Parathyroid adenoma (tissue), 2 donors: ENCODE results near the gene HOXB7.
A peak's percentile ranks its signal among the peaks of the same experiment; 100 is the strongest.

ENCODE experiments used
- H2AFZ ChIP-seq: fragments of 300-600 bp; sonication (generic); one replicate; pipeline ENCODE4 v1.7.0; 2017; ENCODE audit warnings: antibody characterized with exemption, mild to moderate bottlenecking
- H3K27ac ChIP-seq: fragments of 300-600 bp; sonication (generic); one replicate; pipeline ENCODE4 v1.7.0; 2017
- H3K27me3 ChIP-seq: fragments of 300-600 bp; sonication (generic); one replicate; pipeline ENCODE4 v1.7.0; 2017; ENCODE audit warnings: low read length; ENCODE audit not compliant: control insufficient read depth, insufficient read depth
- H3K36me3 ChIP-seq: fragments of 300-600 bp; sonication (generic); one replicate; pipeline ENCODE4 v1.7.0; 2017; ENCODE audit warnings: low read length; ENCODE audit not compliant: control insufficient read depth, insufficient read depth
- H3K4me1 ChIP-seq: fragments of 300-600 bp; sonication (generic); one replicate; pipeline ENCODE4 v1.7.0; 2017; ENCODE audit warnings: control low read depth
- H3K4me2 ChIP-seq: fragments of 300-600 bp; sonication (generic); one replicate; pipeline ENCODE4 v1.7.0; 2017; ENCODE audit warnings: low read length
- H3K4me3 ChIP-seq: fragments of 300-600 bp; sonication (generic); one replicate; pipeline ENCODE4 v1.7.0; 2017; ENCODE audit warnings: low read depth, low read length
- H3K79me2 ChIP-seq: fragments of 300-600 bp; sonication (generic); one replicate; pipeline ENCODE4 v1.7.0; 2017; ENCODE audit warnings: control low read depth
- H3K9ac ChIP-seq: fragments of 300-600 bp; sonication (generic); one replicate; pipeline ENCODE4 v1.7.0; 2017; ENCODE audit warnings: mild to moderate bottlenecking
- H3K9me3 ChIP-seq: fragments of 300-600 bp; sonication (generic); one replicate; pipeline ENCODE4 v1.7.0; 2017; ENCODE audit warnings: low read length; ENCODE audit not compliant: control insufficient read depth
- CTCF ChIP-seq: fragments of 300-600 bp; sonication (generic); IDR thresholded peaks from one replicate; pipeline ENCODE4 v1.7.0; 2017; ENCODE audit warnings: antibody characterized with exemption, mild to moderate bottlenecking
- donor health status: primary hyperparathyroidism.

Gene HOXB7

DNA sequence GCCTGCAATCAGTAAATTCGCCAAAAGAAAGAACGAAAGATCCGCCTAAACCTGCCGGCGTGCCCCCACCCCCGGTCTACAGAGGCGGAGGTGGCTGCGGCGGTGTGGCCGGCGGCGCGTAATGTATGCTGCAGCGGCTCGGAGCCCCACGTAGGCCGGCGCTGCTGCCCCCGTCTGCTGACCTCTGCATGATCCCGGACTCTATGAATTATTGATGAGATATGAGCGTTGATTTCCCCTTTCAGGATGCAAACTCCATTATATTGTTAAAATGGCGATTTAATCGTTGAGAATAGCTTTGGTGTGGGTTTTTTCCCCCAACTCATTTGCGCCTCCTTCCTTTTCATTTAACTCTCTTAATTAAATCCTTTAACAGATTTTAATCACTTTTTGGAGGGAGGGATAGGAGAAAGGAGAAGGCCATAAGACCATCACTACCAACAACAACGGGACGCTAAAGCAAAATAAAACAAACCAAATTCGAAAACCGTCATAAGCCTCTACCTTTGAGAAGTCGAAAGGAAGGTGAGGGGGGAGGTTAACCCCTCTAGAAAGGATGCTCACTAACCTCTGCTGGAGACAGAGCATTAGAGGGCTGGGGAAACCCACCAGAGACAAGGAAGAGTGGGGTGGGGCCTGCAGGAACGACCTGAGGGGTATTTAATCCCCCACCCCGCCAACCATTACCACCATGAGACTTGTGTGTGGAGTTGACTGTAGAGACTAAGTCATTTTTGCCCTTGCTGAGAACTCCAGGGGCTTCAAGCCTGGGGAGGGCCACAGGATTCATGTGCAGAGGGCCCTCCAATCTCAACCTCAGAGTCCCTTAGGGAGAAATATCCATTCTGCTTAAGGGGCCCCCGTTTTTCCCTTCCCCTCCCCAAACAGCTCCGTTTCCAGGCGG, 24.2 kb downstream of the HOXB7 start:
- no peaks in the 10 kb centered on the region for H3K4me1 ChIP-seq
- H3K36me3 ChIP-seq: no peaks in the 10 kb centered on the region
- peak overlapping the region; percentile 94 for H3K4me3 ChIP-seq
- H3K4me2 ChIP-seq: peak overlapping the region; percentile 98
- TF ChIP-seq CTCF: no peak
- no peaks in the 10 kb centered on the region for H3K79me2 ChIP-seq
- H3K27ac ChIP-seq: no peak overlapping the region
- H3K9ac ChIP-seq: no peak overlapping the region
- H2AFZ ChIP-seq: no peak overlapping the region
- no peaks in the 10 kb centered on the region for H3K27me3 ChIP-seq
- no peaks in the 10 kb centered on the region for H3K9me3 ChIP-seq

- Histone ChIP-seq H3K36me3 (no peaks in the 10 kb centered on the region), H3K79me2 (no peaks in the 10 kb centered on the region), H3K9me3 (no peaks in the 10 kb centered on the region), H3K9ac (no peak overlapping the region), H2AFZ (no peak overlapping the region), H3K4me1 (no peaks in the 10 kb centered on the region), H3K4me2 (no peak overlapping the region), H3K4me3 (no peak overlapping the region), H3K27ac (no peak overlapping the region), H3K27me3 (no peaks in the 10 kb centered on the region)
- no peak for TF ChIP-seq CTCF
Measured at GRCh38 chr17:48584223-48584741, 26.5 kb downstream of the HOXB7 start.

DNA sequence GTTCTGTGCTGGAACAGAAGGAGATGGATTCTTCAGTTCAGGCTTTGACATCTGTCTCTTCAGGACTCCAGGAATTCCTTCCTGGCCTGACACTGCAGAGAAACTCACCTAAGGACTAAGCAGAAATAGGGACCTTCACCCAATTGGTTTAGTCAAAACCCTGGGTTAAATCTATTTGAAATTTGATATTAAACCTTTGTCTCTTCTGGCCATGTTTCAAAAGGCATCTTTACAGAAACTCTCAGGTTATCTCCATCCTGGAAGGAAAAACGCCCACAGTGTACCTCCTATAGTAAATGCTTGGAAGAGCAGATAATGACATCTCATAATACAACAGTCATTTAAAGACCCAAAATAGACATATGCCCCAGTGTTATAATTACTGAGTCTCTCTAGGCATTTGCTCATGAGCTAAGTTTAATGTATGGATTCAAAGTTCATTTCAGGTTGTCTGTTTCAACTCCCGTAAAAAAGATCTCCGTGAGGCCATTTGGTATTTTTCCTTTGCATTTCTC, 27.1 kb downstream of the HOXB7 start:
- no peaks in the 10 kb centered on the region for H3K79me2 ChIP-seq
- H3K36me3 ChIP-seq: no peaks in the 10 kb centered on the region
- H3K4me1 ChIP-seq: no peaks in the 10 kb centered on the region
- no peaks in the 10 kb centered on the region for H3K27me3 ChIP-seq
- no peak overlapping the region for H2AFZ ChIP-seq
- H3K9me3 ChIP-seq: no peaks in the 10 kb centered on the region
- TF ChIP-seq CTCF: no peak
- no peak overlapping the region for H3K4me2 ChIP-seq
- no peak overlapping the region for H3K27ac ChIP-seq
- no peak overlapping the region for H3K9ac ChIP-seq
- no peak overlapping the region for H3K4me3 ChIP-seq

GRCh38 chr17:48582750-48583069, 28.1 kb downstream of the HOXB7 start:
- Histone ChIP-seq H2AFZ (no peak overlapping the region), H3K27me3 (no peaks in the 10 kb centered on the region), H3K27ac (no peak overlapping the region), H3K4me2 (peak overlapping the region; percentile 77), H3K9ac (no peak overlapping the region), H3K36me3 (no peaks in the 10 kb centered on the region), H3K4me1 (no peaks in the 10 kb centered on the region), H3K79me2 (no peaks in the 10 kb centered on the region), H3K9me3 (no peaks in the 10 kb centered on the region), H3K4me3 (peak overlapping the region; percentile 68)
- no peak for TF ChIP-seq CTCF
